ENCODE data around the gene WDFY1. TPM values are rescaled to one million over a fixed set of nuclear protein-coding genes. Genes with fewer than 3 reads are reported as not detected.

Gene WDFY1
- total RNA-seq, 3 donors from 2014 or later: 45.2 to 57.6 (median 46.2) TPM

- Histone ChIP-seq H3K36me3 (no peaks in the 10 kb centered on the region), H3K4me3 (no peak overlapping the region), H3K9me3 (no peaks in the 10 kb centered on the region), H3K27ac (no peak overlapping the region), H3K27me3 (no peaks in the 10 kb centered on the region), H3K4me1 (no peaks in the 10 kb centered on the region)
- TF ChIP-seq POLR2A (IDR thresholded peaks at IDR 0.05) (no peak), CTCF (IDR thresholded peaks at IDR 0.05) (no peak), POLR2AphosphoS5 (IDR thresholded peaks at IDR 0.05) (no peak)
- DNase-seq (ENCODE audit: low spot score in 2 of 2): no peak
- intact Hi-C loops (cut with DNase I; ENCODE audit: low total_unique reads): no loop called here
Measured at GRCh38 chr2:223916181-223916920, 28.8 kb downstream of the WDFY1 start.

- Histone ChIP-seq H3K27me3 (no peaks in the 10 kb centered on the region), H3K4me3 (no peak overlapping the region), H3K4me1 (no peaks in the 10 kb centered on the region), H3K9me3 (no peaks in the 10 kb centered on the region), H3K36me3 (no peaks in the 10 kb centered on the region), H3K27ac (no peak overlapping the region)
- intact Hi-C loops (cut with DNase I; ENCODE audit: low total_unique reads): no loop called here
- TF ChIP-seq CTCF (IDR thresholded peaks at IDR 0.05) (no peak), POLR2AphosphoS5 (IDR thresholded peaks at IDR 0.05) (no peak), POLR2A (IDR thresholded peaks at IDR 0.05) (no peak)
- DNase-seq (ENCODE audit: low spot score in 2 of 2): no peak
Measured at GRCh38 chr2:223915071-223915470, 30.1 kb downstream of the WDFY1 start.

GRCh38 chr2:223914324-223914723 is 30.8 kb downstream of the WDFY1 start:
- DNase-seq (ENCODE audit: low spot score in 2 of 2): no peak
- H3K36me3 ChIP-seq: no peaks in the 10 kb centered on the region
- H3K27ac ChIP-seq: no peak overlapping the region
- no peaks in the 10 kb centered on the region for H3K9me3 ChIP-seq
- H3K4me1 ChIP-seq: no peaks in the 10 kb centered on the region
- intact Hi-C loops (cut with DNase I; ENCODE audit: low total_unique reads): no loop called here
- H3K4me3 ChIP-seq: no peak overlapping the region
- no peaks in the 10 kb centered on the region for H3K27me3 ChIP-seq
- no peak for TF ChIP-seq POLR2A (IDR thresholded peaks at IDR 0.05)
- no peak for TF ChIP-seq POLR2AphosphoS5 (IDR thresholded peaks at IDR 0.05)

- Histone ChIP-seq H3K4me1 (no peaks in the 10 kb centered on the region), H3K36me3 (no peaks in the 10 kb centered on the region), H3K4me3 (no peak overlapping the region), H3K27ac (no peak overlapping the region), H3K27me3 (no peaks in the 10 kb centered on the region), H3K9me3 (no peaks in the 10 kb centered on the region)
- intact Hi-C loops (cut with DNase I; ENCODE audit: low total_unique reads): no loop called here
- TF ChIP-seq CTCF (IDR thresholded peaks at IDR 0.05) (no peak), POLR2A (IDR thresholded peaks at IDR 0.05) (no peak), POLR2AphosphoS5 (IDR thresholded peaks at IDR 0.05) (no peak)
- no peak for DNase-seq (ENCODE audit: low spot score in 2 of 2)
Measured at GRCh38 chr2:223909001-223909741, 36.0 kb downstream of the WDFY1 start.

- Histone ChIP-seq H3K36me3 (no peaks in the 10 kb centered on the region), H3K9me3 (no peaks in the 10 kb centered on the region), H3K4me1 (no peaks in the 10 kb centered on the region), H3K27ac (no peak overlapping the region), H3K27me3 (no peaks in the 10 kb centered on the region), H3K4me3 (no peak overlapping the region)
- intact Hi-C loops (cut with DNase I; ENCODE audit: low total_unique reads): no loop called here
- DNase-seq (ENCODE audit: low spot score in 2 of 2): no peak
- TF ChIP-seq POLR2A (IDR thresholded peaks at IDR 0.05) (no peak), POLR2AphosphoS5 (IDR thresholded peaks at IDR 0.05) (no peak), CTCF (IDR thresholded peaks at IDR 0.05) (no peak)
Measured at GRCh38 chr2:223908304-223908998, 36.7 kb downstream of the WDFY1 start.
